ENCODE data around the gene ASF1B. TPM values are rescaled to one million over a fixed set of nuclear protein-coding genes. Genes with fewer than 3 reads are reported as not detected.

Gene ASF1B
- total and polyA plus RNA-seq, 2 donors (not counting 3 experiments of a cell fraction or from before 2014, with no cell fraction given): 39.1 to 42.4 TPM

DNA sequence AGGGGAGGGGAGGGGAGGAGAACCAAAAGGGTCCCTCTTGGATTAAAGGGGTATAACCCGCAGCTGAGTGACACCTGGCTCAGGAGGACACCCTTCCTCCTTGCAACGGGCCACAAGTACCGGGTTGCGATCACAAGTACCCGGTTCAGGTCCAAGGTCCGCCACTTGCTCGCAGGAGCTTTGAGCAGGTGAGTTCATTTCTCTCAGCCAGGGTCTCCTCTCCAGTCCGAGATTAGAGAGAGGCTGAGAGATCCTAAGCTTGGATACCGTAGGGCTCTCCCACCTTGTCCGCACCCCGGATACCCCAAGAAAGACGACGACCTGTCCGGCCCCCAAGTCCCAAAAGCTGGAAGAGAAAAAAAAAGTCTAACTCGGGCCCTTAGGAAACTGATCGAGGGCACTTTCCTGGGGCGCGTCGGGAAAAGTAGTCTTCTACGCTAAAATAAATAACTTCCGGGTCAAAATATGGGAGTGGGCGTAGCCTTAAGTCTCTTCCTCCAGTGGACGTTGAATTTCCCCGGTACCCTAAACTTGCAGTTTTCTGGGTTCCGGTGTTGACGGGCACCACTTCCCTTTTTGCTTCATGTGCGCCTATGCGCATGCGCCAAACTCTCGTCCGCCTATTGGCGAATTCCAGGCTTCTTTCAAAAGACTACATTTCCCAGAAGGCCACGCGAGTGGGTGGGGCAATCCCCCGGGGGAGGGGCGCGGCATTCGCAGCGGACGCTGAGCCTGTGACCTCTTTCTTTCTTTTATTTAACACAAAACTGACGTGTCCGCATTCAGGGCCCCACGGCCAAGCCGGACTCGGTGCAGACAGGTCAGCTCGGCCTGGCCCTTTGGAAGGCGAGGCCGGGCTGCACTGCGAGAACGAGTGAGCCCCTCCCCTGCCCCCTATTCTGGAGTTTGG lies 55.2 kb downstream of the ASF1B start:
- intact Hi-C loops (cut with micrococcal nuclease): loop anchor here (1.0 to 2.0 kb wide), 5 partner anchors 36 to 175 kb away; partner anchors contain the start of genes ASF1B, BRME1, CC2D1A and PRKACA
- Histone ChIP-seq H3K4me2 (ENCODE audit: insufficient read depth, low read length) (peak overlapping the region; percentile 58), H3K9me1 (replicated peaks; ENCODE audit: control insufficient read depth, extremely low read depth, insufficient read depth, low read length) (no peaks in the 10 kb centered on the region), H3K79me2 (ENCODE audit: control insufficient read depth, insufficient read depth, low read length) (no peaks in the 10 kb centered on the region), H4K20me1 (replicated peaks; ENCODE audit: control insufficient read depth, extremely low read depth, insufficient read depth, low read length) (no peaks in the 10 kb centered on the region), H3K36me3 (ENCODE audit: control insufficient read depth in 2 of 2, extremely low read depth in 1 of 2, insufficient read depth in 2 of 2, low read length in 2 of 2) (no peaks in the 10 kb centered on the region), H3K9me3 (replicated peaks; ENCODE audit: control insufficient read depth, insufficient read depth, low read length) (no peaks in the 10 kb centered on the region), H2AFZ (ENCODE audit: low read depth, low read length) (peak overlapping the region; percentile 71), H3K4me3 (replicated peaks in 1 of 3; ENCODE audit: insufficient read depth in 1 of 3, low read depth in 1 of 3, low read length in 3 of 3) (peak overlapping the region; percentile 59 to 77 (median 69)), H3K27ac (ENCODE audit: insufficient read depth, low read depth, low read length) (peak overlapping the region; percentile 66), H3K9ac (replicated peaks; ENCODE audit: extremely low read depth, insufficient read depth, low read length) (peak overlapping the region; percentile 73), H3K27me3 (ENCODE audit: control insufficient read depth in 2 of 2, insufficient read depth in 2 of 2, low read length in 2 of 2) (no peaks in the 10 kb centered on the region), H3K4me1 (ENCODE audit: control insufficient read depth, extremely low read depth, insufficient read depth, low read length) (peaks cover 12% of the 10 kb centered on the region)
- DNase-seq (ENCODE audit: low read depth, low spot score): peak; percentile 100
- POLR2A ChIA-PET: interaction anchor here (0.6 to 1.3 kb wide), 2 partner anchors 9 to 35 kb away, joined by 3 to 4 read pairs; no protein-coding TSS in a partner anchor
- TF ChIP-seq MYC (IDR thresholded peaks at IDR 0.05; ENCODE audit: low read depth, low read length) (no peak), GATA2 (IDR thresholded peaks at IDR 0.05; ENCODE audit: insufficient read depth, insufficient read length, low read depth, low read length) (no peak), POLR2AphosphoS5 (IDR thresholded peaks at IDR 0.05; ENCODE audit: insufficient read depth, low read depth, low read length) (peak; percentile 84), POLR2A (IDR thresholded peaks at IDR 0.05; ENCODE audit: low read depth, low read length) (peak; percentile 97), EZH2 (IDR thresholded peaks at IDR 0.05; ENCODE audit: borderline replicate concordance, low read depth, low read length, severe bottlenecking) (no peak), JUN (IDR thresholded peaks at IDR 0.05; ENCODE audit: borderline replicate concordance, insufficient read depth, insufficient read length, low read depth) (no peak), FOS (IDR thresholded peaks at IDR 0.05; ENCODE audit: borderline replicate concordance, insufficient read depth, low read length) (no peak)
- TF ChIP-seq, protein P1, sequence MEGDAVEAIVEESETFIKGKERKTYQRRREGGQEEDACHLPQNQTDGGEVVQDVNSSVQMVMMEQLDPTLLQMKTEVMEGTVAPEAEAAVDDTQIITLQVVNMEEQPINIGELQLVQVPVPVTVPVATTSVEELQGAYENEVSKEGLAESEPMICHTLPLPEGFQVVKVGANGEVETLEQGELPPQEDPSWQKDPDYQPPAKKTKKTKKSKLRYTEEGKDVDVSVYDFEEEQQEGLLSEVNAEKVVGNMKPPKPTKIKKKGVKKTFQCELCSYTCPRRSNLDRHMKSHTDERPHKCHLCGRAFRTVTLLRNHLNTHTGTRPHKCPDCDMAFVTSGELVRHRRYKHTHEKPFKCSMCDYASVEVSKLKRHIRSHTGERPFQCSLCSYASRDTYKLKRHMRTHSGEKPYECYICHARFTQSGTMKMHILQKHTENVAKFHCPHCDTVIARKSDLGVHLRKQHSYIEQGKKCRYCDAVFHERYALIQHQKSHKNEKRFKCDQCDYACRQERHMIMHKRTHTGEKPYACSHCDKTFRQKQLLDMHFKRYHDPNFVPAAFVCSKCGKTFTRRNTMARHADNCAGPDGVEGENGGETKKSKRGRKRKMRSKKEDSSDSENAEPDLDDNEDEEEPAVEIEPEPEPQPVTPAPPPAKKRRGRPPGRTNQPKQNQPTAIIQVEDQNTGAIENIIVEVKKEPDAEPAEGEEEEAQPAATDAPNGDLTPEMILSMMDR (IDR thresholded peaks at IDR 0.05; ENCODE audit: extremely low read depth in 1 of 2, insufficient read depth in 1 of 2, low read depth in 1 of 2, low read length in 2 of 2): no peak
- TF ChIP-seq, protein P2, sequence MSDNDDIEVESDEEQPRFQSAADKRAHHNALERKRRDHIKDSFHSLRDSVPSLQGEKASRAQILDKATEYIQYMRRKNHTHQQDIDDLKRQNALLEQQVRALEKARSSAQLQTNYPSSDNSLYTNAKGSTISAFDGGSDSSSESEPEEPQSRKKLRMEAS (IDR thresholded peaks at IDR 0.05; ENCODE audit: insufficient read depth, insufficient read length): no peak
- peak; percentile 100 for FAIRE-seq
- BruUV-seq (replicated peaks): TSS peak; percentile 92
- CTCF ChIA-PET: interaction anchor here (1.2 to 5.6 kb wide), 8 partner anchors 9 to 74 kb away, joined by 4 to 21 read pairs (median 4); partner anchors contain the start of genes ASF1B and MISP3
- dilution Hi-C loops (cut with MboI; ENCODE audit: extremely low pct_ligation_motif_present, low sequenced_read_pairs): no loop called here
